ENCODE results near the gene BRPF3. TPM values are rescaled to one million over a fixed set of nuclear protein-coding genes. Genes with fewer than 3 reads are reported as not detected.

Gene BRPF3
- polyA plus RNA-seq, 4 donors: 12.7 to 59.0 (median 19.6) TPM

GRCh38 chr6:36269834-36270705, 73.5 kb downstream of the BRPF3 start, which contains the start of gene PNPLA1:
TSS of gene PNPLA1 (plus strand) at chr6:36270060. CDS start at chr6:36270460, 400 bp downstream.
- WGBS, 3 donors: 66 to 79% (median 79%) methylated on average over 32 of the region's 32 CpGs
- FAIRE-seq (no peak), DNase-seq (peak in 1 of 2 donors; percentile 39)
- Histone ChIP-seq H3K27ac (ENCODE audit: low read depth in 1 of 3, low read length in 2 of 3) (peak within 1 kb of the TSS in 1 of 3 donors; percentile 34), H3K4me3 (ENCODE audit: low read depth in 1 of 3, low read length in 3 of 3) (no peak within 1 kb of the TSS), H3K9me3 (ENCODE audit: control insufficient read depth in 2 of 2, insufficient read depth in 1 of 2, low read depth in 1 of 2, low read length in 1 of 2) (peaks cover 0 to 12% of the 10 kb centered on the region in 2 donors), H3K36me3 (ENCODE audit: control insufficient read depth in 3 of 3, insufficient read depth in 2 of 3, low read depth in 1 of 3, low read length in 3 of 3) (no peaks in the 10 kb centered on the region), H3K4me1 (ENCODE audit: control insufficient read depth in 3 of 3, insufficient read depth in 2 of 3, low read depth in 1 of 3, low read length in 2 of 3) (peaks cover 0 to 43% (median 0%) of the 10 kb centered on the region in 3 donors), H3K27me3 (ENCODE audit: control insufficient read depth in 3 of 3, insufficient read depth in 3 of 3, low read length in 3 of 3) (no peaks in the 10 kb centered on the region)

DNA sequence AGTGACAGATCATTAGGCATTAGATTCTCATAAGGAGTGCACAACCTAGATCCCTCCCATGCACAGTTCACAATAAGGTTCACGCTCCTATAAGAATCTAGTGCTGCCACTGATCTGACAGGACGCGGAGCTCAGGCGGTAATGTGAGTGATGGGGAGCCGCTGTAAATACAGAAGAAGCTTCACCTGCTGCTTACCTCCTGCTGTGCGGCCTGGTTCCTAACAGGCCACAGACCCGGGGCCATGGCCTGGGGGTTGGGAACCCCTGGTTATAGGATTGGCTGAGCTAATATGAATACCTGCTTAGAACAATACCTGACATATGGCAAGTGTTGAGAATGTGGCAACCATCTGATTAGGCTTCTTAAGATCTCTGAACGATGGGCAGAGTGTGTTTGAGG, 75.7 kb downstream of the BRPF3 start:
- Histone ChIP-seq H3K4me3 (ENCODE audit: low read depth in 1 of 3, low read length in 3 of 3) (no peak overlapping the region), H3K4me1 (ENCODE audit: control insufficient read depth in 3 of 3, insufficient read depth in 2 of 3, low read depth in 1 of 3, low read length in 2 of 3) (peaks cover 0 to 48% (median 0%) of the 10 kb centered on the region in 3 donors), H3K36me3 (ENCODE audit: control insufficient read depth in 3 of 3, insufficient read depth in 2 of 3, low read depth in 1 of 3, low read length in 3 of 3) (no peaks in the 10 kb centered on the region), H3K27me3 (ENCODE audit: control insufficient read depth in 3 of 3, insufficient read depth in 3 of 3, low read length in 3 of 3) (no peaks in the 10 kb centered on the region), H3K9me3 (ENCODE audit: control insufficient read depth in 2 of 2, insufficient read depth in 1 of 2, low read depth in 1 of 2, low read length in 1 of 2) (no peaks in the 10 kb centered on the region), H3K27ac (ENCODE audit: low read depth in 1 of 3, low read length in 2 of 3) (no peak overlapping the region)
- DNase-seq (peak in 1 of 2 donors; percentile 29), FAIRE-seq (no peak)
- WGBS, 3 donors: 76 to 80% (median 79%) methylated on average over 8 of the region's 8 CpGs

DNA sequence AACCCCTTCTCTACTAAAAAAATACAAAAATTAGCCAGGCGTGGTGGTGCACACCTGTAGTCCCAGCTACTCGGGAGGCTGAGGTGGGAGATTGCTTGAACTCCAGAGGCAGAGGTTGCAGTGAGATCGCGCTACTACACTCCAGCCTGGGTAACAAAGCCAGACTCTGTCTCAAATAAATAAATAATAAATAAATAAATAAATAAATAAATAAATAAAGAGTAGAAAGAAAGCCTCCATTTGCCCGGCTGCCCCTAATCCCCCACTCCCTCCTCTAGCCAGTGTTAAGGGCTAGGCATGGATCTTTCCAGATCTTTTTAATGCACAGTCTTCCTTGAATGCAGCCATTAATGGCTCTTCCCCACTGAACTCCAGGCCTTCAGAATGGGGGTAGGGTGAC, 76.5 kb downstream of the BRPF3 start:
- Histone ChIP-seq H3K36me3 (ENCODE audit: control insufficient read depth in 3 of 3, insufficient read depth in 2 of 3, low read depth in 1 of 3, low read length in 3 of 3) (no peaks in the 10 kb centered on the region), H3K4me3 (ENCODE audit: low read depth in 1 of 3, low read length in 3 of 3) (no peak overlapping the region), H3K4me1 (ENCODE audit: control insufficient read depth in 3 of 3, insufficient read depth in 2 of 3, low read depth in 1 of 3, low read length in 2 of 3) (peaks cover 0 to 54% (median 0%) of the 10 kb centered on the region in 3 donors), H3K27ac (ENCODE audit: low read depth in 1 of 3, low read length in 2 of 3) (no peak overlapping the region), H3K9me3 (ENCODE audit: control insufficient read depth in 2 of 2, insufficient read depth in 1 of 2, low read depth in 1 of 2, low read length in 1 of 2) (no peaks in the 10 kb centered on the region), H3K27me3 (ENCODE audit: control insufficient read depth in 3 of 3, insufficient read depth in 3 of 3, low read length in 3 of 3) (no peaks in the 10 kb centered on the region)
- DNase-seq: no peak
- WGBS, 3 donors: 93 to 99% (median 95%) methylated on average over 5 of the region's 5 CpGs
- FAIRE-seq: no peak

DNA sequence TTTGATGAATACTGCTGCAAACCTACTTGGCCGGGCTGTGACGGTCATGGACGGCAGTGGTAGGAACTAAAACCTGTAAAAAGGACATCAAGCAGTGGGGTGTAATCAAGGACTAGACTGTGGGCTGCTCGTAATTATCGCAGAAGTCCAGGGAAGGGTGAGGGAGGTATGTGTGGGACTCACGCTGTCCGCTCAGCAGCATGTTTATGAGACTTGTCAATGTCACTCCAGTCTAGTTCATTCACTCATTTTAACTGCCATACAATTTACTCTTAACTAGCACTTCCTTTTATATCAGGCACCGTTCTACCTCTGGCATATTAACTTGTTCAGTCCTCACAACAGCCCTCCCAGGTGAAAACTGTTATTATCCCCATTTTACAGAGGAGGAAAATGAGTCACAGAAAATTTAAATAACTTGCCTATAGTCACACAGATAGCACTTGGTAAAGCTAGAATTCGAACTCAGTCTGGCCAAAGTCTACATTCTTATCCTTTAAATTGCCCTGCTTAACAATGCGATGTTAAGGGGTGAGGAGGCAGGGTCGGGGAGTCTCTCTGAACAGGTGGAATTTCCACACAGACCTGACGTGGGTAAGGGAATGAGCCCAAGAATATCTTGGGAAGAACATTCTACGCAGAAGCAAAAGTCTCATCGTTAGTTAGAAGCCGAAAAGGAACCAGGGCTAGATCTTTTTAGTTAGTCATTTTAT, 77.4 kb downstream of the BRPF3 start:
- Histone ChIP-seq H3K4me1 (ENCODE audit: control insufficient read depth in 3 of 3, insufficient read depth in 2 of 3, low read depth in 1 of 3, low read length in 2 of 3) (peaks cover 0 to 50% (median 0%) of the 10 kb centered on the region in 3 donors), H3K4me3 (ENCODE audit: low read depth in 1 of 3, low read length in 3 of 3) (no peak overlapping the region), H3K9me3 (ENCODE audit: control insufficient read depth in 2 of 2, insufficient read depth in 1 of 2, low read depth in 1 of 2, low read length in 1 of 2) (no peaks in the 10 kb centered on the region), H3K36me3 (ENCODE audit: control insufficient read depth in 3 of 3, insufficient read depth in 2 of 3, low read depth in 1 of 3, low read length in 3 of 3) (no peaks in the 10 kb centered on the region), H3K27ac (ENCODE audit: low read depth in 1 of 3, low read length in 2 of 3) (no peak overlapping the region), H3K27me3 (ENCODE audit: control insufficient read depth in 3 of 3, insufficient read depth in 3 of 3, low read length in 3 of 3) (no peaks in the 10 kb centered on the region)
- 59 to 75% (median 66%) methylated on average over 15 of the region's 15 CpGs for WGBS, 3 donors
- DNase-seq (peak; percentile 54 to 70), FAIRE-seq (no peak)

DNA sequence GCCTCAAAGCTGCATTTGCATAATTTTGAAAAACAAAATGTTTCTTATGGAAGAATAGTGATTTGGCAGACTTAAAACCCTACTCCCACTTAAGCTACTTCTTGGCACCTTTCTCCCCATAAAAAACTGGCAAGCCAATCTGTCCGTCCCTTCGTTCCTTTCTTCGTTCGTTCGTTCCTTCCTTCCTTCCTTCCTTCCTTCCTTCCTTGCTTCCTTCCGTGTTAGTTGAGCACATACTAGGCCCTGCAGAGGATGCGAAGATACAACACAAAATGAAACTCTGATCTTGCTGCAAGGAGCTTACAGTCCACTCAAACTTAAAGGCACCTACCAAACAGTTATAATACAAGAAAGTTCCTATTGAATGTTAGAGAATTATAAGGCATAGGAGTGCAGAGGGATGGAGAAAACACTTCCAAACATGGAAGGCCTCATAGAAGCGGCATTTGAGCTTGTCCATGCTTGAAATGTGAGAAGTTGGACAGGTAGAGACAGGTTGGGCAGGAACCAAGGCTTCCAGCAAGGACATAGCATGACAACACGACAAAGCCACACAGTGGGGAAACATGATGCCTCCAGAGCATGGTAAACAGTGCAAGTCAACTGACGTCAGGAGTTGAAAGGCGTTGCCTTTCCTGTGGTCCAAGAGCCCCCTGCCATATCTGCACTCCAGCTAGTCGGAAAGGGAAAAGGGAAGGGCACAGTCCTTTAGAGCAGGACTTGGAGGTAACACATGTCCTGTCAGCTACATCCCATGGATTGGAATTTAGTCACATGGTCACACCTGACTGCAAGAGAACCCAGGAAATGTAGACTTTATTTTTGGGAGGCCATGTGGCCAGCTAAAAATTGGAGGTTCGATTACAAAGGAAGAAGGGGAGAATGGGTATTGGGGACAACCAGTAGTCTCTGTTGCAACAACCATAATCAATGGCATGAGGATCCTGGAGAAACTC, 80.3 kb downstream of the BRPF3 start:
- 80 to 91% (median 90%) methylated on average over 13 of the region's 13 CpGs for WGBS, 3 donors
- DNase-seq: no peak
- Histone ChIP-seq H3K27me3 (ENCODE audit: control insufficient read depth in 3 of 3, insufficient read depth in 3 of 3, low read length in 3 of 3) (no peaks in the 10 kb centered on the region), H3K9me3 (ENCODE audit: control insufficient read depth in 2 of 2, insufficient read depth in 1 of 2, low read depth in 1 of 2, low read length in 1 of 2) (no peaks in the 10 kb centered on the region), H3K27ac (ENCODE audit: low read depth in 1 of 3, low read length in 2 of 3) (no peak overlapping the region), H3K4me3 (ENCODE audit: low read depth in 1 of 3, low read length in 3 of 3) (no peak overlapping the region), H3K36me3 (ENCODE audit: control insufficient read depth in 3 of 3, insufficient read depth in 2 of 3, low read depth in 1 of 3, low read length in 3 of 3) (no peaks in the 10 kb centered on the region), H3K4me1 (ENCODE audit: control insufficient read depth in 3 of 3, insufficient read depth in 2 of 3, low read depth in 1 of 3, low read length in 2 of 3) (peaks cover 0 to 32% (median 0%) of the 10 kb centered on the region in 3 donors)
- FAIRE-seq: no peak

DNA sequence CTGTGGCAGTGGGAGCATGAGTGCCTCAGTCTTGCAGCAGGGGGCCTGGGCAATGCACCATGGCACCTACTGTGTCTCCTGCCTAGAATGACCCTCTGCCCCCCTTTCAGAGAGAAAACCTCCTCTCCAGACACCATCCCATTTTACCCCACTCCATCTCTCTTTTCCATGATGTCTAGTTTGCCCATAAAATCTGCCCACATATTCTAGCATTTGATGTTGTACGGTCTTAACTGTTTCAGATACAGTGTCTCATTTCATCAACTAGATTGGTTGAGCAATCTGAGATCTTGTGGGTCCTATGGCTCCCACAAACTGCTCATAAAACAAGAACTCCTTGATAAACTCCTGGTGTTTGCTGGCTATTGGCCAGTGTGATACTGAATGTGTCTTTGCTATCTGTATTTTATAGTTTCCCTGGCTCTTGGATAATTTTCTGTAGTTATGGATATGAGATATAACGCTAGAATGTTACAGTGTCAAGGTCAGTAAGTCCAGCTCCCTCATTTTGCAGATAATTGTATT, 81.5 kb downstream of the BRPF3 start:
- no peak for FAIRE-seq
- no peaks in the 10 kb centered on the region for H3K27me3 ChIP-seq (ENCODE audit: control insufficient read depth in 3 of 3, insufficient read depth in 3 of 3, low read length in 3 of 3)

DNA sequence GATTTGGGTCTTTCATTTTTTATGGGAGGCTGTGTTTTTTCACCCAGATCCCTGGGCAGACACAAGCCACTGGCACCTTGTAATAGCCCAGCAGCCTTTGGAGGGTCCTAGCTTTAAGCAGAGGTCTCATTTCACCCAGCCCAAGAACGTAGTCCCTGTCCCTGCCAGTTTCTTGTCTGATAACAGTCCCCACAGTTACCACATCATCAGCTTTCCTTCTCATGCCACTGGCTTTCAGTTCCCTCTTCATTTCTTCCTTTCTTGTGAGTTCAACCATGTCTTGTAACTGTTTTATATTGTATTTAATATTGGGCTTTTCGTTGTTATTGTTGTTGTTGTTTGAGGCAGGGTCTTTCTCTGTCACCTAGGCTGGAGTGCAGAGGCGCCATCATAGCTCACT, 83.9 kb downstream of the BRPF3 start:
- Histone ChIP-seq H3K27ac (ENCODE audit: low read depth in 1 of 3, low read length in 2 of 3) (no peak overlapping the region), H3K4me3 (ENCODE audit: low read depth in 1 of 3, low read length in 3 of 3) (no peak overlapping the region), H3K9me3 (ENCODE audit: control insufficient read depth in 2 of 2, insufficient read depth in 1 of 2, low read depth in 1 of 2, low read length in 1 of 2) (no peaks in the 10 kb centered on the region), H3K36me3 (ENCODE audit: control insufficient read depth in 3 of 3, insufficient read depth in 2 of 3, low read depth in 1 of 3, low read length in 3 of 3) (no peaks in the 10 kb centered on the region), H3K27me3 (ENCODE audit: control insufficient read depth in 3 of 3, insufficient read depth in 3 of 3, low read length in 3 of 3) (peaks cover 0 to 18% (median 7%) of the 10 kb centered on the region in 3 donors), H3K4me1 (ENCODE audit: control insufficient read depth in 3 of 3, insufficient read depth in 2 of 3, low read depth in 1 of 3, low read length in 2 of 3) (peaks cover 0 to 18% (median 0%) of the 10 kb centered on the region in 3 donors)
- DNase-seq (no peak), FAIRE-seq (no peak)
- 74 to 76% (median 74%) methylated on average over 3 of the region's 3 CpGs for WGBS, 3 donors

More for the DNA sequence above, 81.5 kb downstream of the BRPF3 start:
- Histone ChIP-seq H3K4me1 (ENCODE audit: control insufficient read depth in 3 of 3, insufficient read depth in 2 of 3, low read depth in 1 of 3, low read length in 2 of 3) (peaks cover 0 to 27% (median 0%) of the 10 kb centered on the region in 3 donors), H3K9me3 (ENCODE audit: control insufficient read depth in 2 of 2, insufficient read depth in 1 of 2, low read depth in 1 of 2, low read length in 1 of 2) (no peaks in the 10 kb centered on the region), H3K27ac (ENCODE audit: low read depth in 1 of 3, low read length in 2 of 3) (no peak overlapping the region), H3K4me3 (ENCODE audit: low read depth in 1 of 3, low read length in 3 of 3) (no peak overlapping the region), H3K36me3 (ENCODE audit: control insufficient read depth in 3 of 3, insufficient read depth in 2 of 3, low read depth in 1 of 3, low read length in 3 of 3) (no peaks in the 10 kb centered on the region)
- DNase-seq: peak; percentile 15 to 39
- WGBS, 3 donors: 21 to 62% (median 39%) methylated on average over 2 of the region's 2 CpGs
